DOHH2 (cell line): ENCODE data around the gene MIPOL1.
"Not testable (repeated sequence)": the region's sequence is repeated elsewhere in the genome, so short reads cannot be mapped to it uniquely, and the experiment has no call there.

Source experiments
- H3F3A ChIP-seq: fragments of 200-600 bp; sonication (generic), shearing (Covaris generic); 2 replicates; pipeline ENCODE4 v1.6.0; 2016; ENCODE audit warnings: antibody characterized with exemption, mild to moderate bottlenecking; ENCODE audit not compliant: control insufficient read depth, insufficient read depth
- H3K27ac ChIP-seq: fragments of 200-600 bp; sonication (generic); 2 replicates; pipeline ENCODE4 v1.5.1; 2014; ENCODE audit warnings: low read depth, mild to moderate bottlenecking, low read length, moderate library complexity
- H3K27me3 ChIP-seq: fragments of 200-600 bp; sonication (generic); 2 replicates; pipeline ENCODE4 v1.6.1; 2014; ENCODE audit warnings: mild to moderate bottlenecking, low read length, mixed read lengths; ENCODE audit not compliant: control insufficient read depth
- H3K36me3 ChIP-seq: fragments of 200-600 bp; sonication (generic); 2 replicates; pipeline ENCODE4 v1.6.1; 2014; ENCODE audit warnings: mild to moderate bottlenecking, low read length, moderate library complexity, mixed read lengths; ENCODE audit not compliant: control insufficient read depth
- H3K4me1 ChIP-seq: fragments of 200-600 bp; sonication (generic); 2 replicates; pipeline ENCODE4 v1.6.1; 2014; ENCODE audit warnings: mild to moderate bottlenecking, low read length, mixed read lengths; ENCODE audit not compliant: control insufficient read depth
- H3K4me2 ChIP-seq: fragments of 200-600 bp; sonication (generic); 2 replicates; pipeline ENCODE4 v1.6.0; 2014; ENCODE audit warnings: mild to moderate bottlenecking, low read length, moderate library complexity
- H3K4me3 ChIP-seq: fragments of 200-600 bp; sonication (generic); 2 replicates; pipeline ENCODE4 v1.5.1; 2014; ENCODE audit warnings: mild to moderate bottlenecking, low read length, mixed read lengths
- H3K79me2 ChIP-seq: fragments of 200-600 bp; sonication (generic); 2 replicates; pipeline ENCODE4 v1.6.1; 2014; ENCODE audit warnings: mild to moderate bottlenecking, low read length, mixed read lengths; ENCODE audit not compliant: control insufficient read depth
- H3K9me2 ChIP-seq: fragments of 200-600 bp; sonication (generic); replicated peaks from 2 replicates; pipeline ENCODE4 v1.6.1; 2014; ENCODE audit warnings: mild to moderate bottlenecking, low read length, mixed read lengths; ENCODE audit not compliant: control insufficient read depth
- H3K9me3 ChIP-seq: fragments of 200-600 bp; sonication (generic); 2 replicates; pipeline ENCODE4 v1.6.1; 2014; ENCODE audit warnings: antibody characterized with exemption, low read length, mixed read lengths; ENCODE audit not compliant: control insufficient read depth, insufficient read depth
- H4K20me1 ChIP-seq: fragments of 200-600 bp; sonication (generic); 2 replicates; pipeline ENCODE4 v1.6.0; 2014; ENCODE audit warnings: low read depth, mild to moderate bottlenecking, antibody characterized with exemption, low read length, moderate library complexity; ENCODE audit not compliant: control insufficient read depth, insufficient read depth
- EZH2phosphoT487 ChIP-seq: fragments of 200-600 bp; sonication (generic); IDR thresholded peaks from 2 replicates; pipeline ENCODE4 v1.6.1; 2017; ENCODE audit warnings: borderline replicate concordance, mild to moderate bottlenecking, antibody characterized with exemption, low read length, moderate library complexity, mixed read lengths
- TF ChIP-seq, protein P1 (sequence below): fragments of 200-600 bp; sonication (generic); IDR thresholded peaks from one replicate; pipeline ENCODE4 v1.5.1; 2014; ENCODE audit warnings: antibody characterized with exemption, mild to moderate bottlenecking, low read depth, low read length; ENCODE audit not compliant: poor library complexity, severe bottlenecking

Gene MIPOL1

GRCh38 chr14:37457334-37457733 is 259.6 kb downstream of the MIPOL1 start:
- Histone ChIP-seq H3K4me2 (no peak overlapping the region), H3K79me2 (no peaks in the 10 kb centered on the region), H3K36me3 (no peaks in the 10 kb centered on the region), H4K20me1 (no peaks in the 10 kb centered on the region), H3K4me3 (no peak overlapping the region), H3K27ac (no peak overlapping the region), H3F3A (no peaks in the 10 kb centered on the region), H3K4me1 (no peaks in the 10 kb centered on the region), H3K9me2 (no peaks in the 10 kb centered on the region), H3K9me3 (no peaks in the 10 kb centered on the region), H3K27me3 (no peaks in the 10 kb centered on the region)
- TF ChIP-seq EZH2phosphoT487 = no peak
- TF ChIP-seq, protein P1, sequence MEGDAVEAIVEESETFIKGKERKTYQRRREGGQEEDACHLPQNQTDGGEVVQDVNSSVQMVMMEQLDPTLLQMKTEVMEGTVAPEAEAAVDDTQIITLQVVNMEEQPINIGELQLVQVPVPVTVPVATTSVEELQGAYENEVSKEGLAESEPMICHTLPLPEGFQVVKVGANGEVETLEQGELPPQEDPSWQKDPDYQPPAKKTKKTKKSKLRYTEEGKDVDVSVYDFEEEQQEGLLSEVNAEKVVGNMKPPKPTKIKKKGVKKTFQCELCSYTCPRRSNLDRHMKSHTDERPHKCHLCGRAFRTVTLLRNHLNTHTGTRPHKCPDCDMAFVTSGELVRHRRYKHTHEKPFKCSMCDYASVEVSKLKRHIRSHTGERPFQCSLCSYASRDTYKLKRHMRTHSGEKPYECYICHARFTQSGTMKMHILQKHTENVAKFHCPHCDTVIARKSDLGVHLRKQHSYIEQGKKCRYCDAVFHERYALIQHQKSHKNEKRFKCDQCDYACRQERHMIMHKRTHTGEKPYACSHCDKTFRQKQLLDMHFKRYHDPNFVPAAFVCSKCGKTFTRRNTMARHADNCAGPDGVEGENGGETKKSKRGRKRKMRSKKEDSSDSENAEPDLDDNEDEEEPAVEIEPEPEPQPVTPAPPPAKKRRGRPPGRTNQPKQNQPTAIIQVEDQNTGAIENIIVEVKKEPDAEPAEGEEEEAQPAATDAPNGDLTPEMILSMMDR = no peak

GRCh38 chr14:37462426-37462825 is 264.7 kb downstream of the MIPOL1 start:
- H3K36me3 ChIP-seq, H3K4me1 ChIP-seq: not testable (repeated sequence)

GRCh38 chr14:37464192-37464858 is 266.6 kb downstream of the MIPOL1 start:
- no peaks in the 10 kb centered on the region for H4K20me1 ChIP-seq
- no peaks in the 10 kb centered on the region for H3K27me3 ChIP-seq
- H3K79me2 ChIP-seq = no peaks in the 10 kb centered on the region
- no peaks in the 10 kb centered on the region for H3K36me3 ChIP-seq
- H3K9me2 ChIP-seq = no peaks in the 10 kb centered on the region
- no peak overlapping the region for H3K27ac ChIP-seq
- no peaks in the 10 kb centered on the region for H3F3A ChIP-seq
- TF ChIP-seq EZH2phosphoT487 = no peak
- TF ChIP-seq, protein P1 = no peak
- no peaks in the 10 kb centered on the region for H3K4me1 ChIP-seq
- H3K9me3 ChIP-seq = no peaks in the 10 kb centered on the region
- no peak overlapping the region for H3K4me3 ChIP-seq
- H3K4me2 ChIP-seq = no peak overlapping the region

More at GRCh38 chr14:37462426-37462825, 264.7 kb downstream of the MIPOL1 start:
- H3K79me2 ChIP-seq, H3F3A ChIP-seq, H3K27ac ChIP-seq, H3K9me3 ChIP-seq, H3K4me2 ChIP-seq, H3K9me2 ChIP-seq, H3K27me3 ChIP-seq, H3K4me3 ChIP-seq, H4K20me1 ChIP-seq: not testable (repeated sequence)

GRCh38 chr14:37466003-37466622 is 268.4 kb downstream of the MIPOL1 start:
- Histone ChIP-seq H4K20me1 (no peaks in the 10 kb centered on the region), H3K79me2 (no peaks in the 10 kb centered on the region), H3K4me3 (no peak overlapping the region), H3K9me3 (no peaks in the 10 kb centered on the region), H3K9me2 (no peaks in the 10 kb centered on the region), H3K27me3 (no peaks in the 10 kb centered on the region), H3F3A (no peaks in the 10 kb centered on the region), H3K27ac (no peak overlapping the region), H3K4me2 (no peak overlapping the region), H3K4me1 (no peaks in the 10 kb centered on the region), H3K36me3 (no peaks in the 10 kb centered on the region)
- TF ChIP-seq EZH2phosphoT487 = no peak
- TF ChIP-seq, protein P1 = no peak
